PC-9 (cell line): ENCODE results near the gene KIF5B.

Experiments used
- EZH2 ChIP-seq: fragments of 200-600 bp; sonication (generic); IDR thresholded peaks from 2 replicates; pipeline ENCODE4 v1.8.0; 2017; ENCODE audit warnings: antibody characterized with exemption, low read depth
- TF ChIP-seq, protein P1 (sequence below): fragments of 200-600 bp; sonication (generic); conservative IDR thresholded peaks from 2 replicates; pipeline ENCODE4 v1.6.1; 2017; ENCODE audit warnings: mixed run types, antibody characterized with exemption, mild to moderate bottlenecking, moderate library complexity

DNA sequence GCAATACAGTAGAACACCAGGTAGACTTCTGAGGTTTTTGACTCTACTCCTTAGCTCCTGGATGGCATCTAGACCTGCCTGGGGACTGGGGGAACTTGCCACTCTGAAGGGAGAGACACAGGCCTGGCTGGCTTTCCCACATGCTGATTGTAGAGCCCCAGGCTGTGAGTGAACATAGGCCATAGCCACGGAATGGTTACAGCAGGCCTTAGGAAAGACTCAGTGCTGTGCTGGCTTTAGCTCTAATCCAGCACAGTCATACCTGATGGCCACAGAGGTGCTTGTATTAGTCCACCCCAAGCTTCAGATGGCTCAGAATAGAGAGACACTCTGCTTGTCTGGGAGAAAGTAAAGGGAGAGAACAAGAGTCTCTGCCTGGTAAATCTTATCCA lies 92.6 kb downstream of the KIF5B start:
- TF ChIP-seq, protein P1, sequence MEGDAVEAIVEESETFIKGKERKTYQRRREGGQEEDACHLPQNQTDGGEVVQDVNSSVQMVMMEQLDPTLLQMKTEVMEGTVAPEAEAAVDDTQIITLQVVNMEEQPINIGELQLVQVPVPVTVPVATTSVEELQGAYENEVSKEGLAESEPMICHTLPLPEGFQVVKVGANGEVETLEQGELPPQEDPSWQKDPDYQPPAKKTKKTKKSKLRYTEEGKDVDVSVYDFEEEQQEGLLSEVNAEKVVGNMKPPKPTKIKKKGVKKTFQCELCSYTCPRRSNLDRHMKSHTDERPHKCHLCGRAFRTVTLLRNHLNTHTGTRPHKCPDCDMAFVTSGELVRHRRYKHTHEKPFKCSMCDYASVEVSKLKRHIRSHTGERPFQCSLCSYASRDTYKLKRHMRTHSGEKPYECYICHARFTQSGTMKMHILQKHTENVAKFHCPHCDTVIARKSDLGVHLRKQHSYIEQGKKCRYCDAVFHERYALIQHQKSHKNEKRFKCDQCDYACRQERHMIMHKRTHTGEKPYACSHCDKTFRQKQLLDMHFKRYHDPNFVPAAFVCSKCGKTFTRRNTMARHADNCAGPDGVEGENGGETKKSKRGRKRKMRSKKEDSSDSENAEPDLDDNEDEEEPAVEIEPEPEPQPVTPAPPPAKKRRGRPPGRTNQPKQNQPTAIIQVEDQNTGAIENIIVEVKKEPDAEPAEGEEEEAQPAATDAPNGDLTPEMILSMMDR, result no peak
- TF ChIP-seq EZH2, result no peak
